Measurements from ENCODE around the gene LDLRAD3. TPM values are rescaled to one million over a fixed set of nuclear protein-coding genes. Genes with fewer than 3 reads are reported as not detected.
"Not testable (repeated sequence)": the region's sequence is repeated elsewhere in the genome, so short reads cannot be mapped to it uniquely, and the experiment has no call there.

Gene LDLRAD3
- total and polyA plus RNA-seq, 8 donors: 2.5 to 6.8 (median 5.6) TPM

DNA sequence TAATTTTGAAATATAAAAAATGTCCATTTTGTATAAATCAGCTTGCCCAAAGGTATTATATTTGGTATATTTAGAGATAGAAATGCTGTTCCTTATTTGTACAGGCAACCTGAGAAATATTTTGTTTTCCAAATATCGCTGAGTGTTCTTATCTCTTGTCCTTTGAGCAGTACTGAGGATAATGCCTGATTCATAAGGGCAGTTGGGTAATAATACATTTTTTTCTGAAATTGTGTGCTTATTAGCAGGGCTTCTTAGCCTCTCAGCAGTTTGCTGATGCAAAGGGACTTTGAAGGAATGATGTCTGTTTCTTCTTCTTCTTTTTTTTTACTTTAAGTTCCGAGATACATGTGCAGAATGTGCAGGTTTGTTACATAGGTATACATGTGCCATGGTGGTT is 69.1 kb downstream of the LDLRAD3 start:
- 57 to 67% methylated on average over 2 of the region's 2 CpGs for WGBS, 2 donors
- no peak for FAIRE-seq
- TF ChIP-seq, protein P1, sequence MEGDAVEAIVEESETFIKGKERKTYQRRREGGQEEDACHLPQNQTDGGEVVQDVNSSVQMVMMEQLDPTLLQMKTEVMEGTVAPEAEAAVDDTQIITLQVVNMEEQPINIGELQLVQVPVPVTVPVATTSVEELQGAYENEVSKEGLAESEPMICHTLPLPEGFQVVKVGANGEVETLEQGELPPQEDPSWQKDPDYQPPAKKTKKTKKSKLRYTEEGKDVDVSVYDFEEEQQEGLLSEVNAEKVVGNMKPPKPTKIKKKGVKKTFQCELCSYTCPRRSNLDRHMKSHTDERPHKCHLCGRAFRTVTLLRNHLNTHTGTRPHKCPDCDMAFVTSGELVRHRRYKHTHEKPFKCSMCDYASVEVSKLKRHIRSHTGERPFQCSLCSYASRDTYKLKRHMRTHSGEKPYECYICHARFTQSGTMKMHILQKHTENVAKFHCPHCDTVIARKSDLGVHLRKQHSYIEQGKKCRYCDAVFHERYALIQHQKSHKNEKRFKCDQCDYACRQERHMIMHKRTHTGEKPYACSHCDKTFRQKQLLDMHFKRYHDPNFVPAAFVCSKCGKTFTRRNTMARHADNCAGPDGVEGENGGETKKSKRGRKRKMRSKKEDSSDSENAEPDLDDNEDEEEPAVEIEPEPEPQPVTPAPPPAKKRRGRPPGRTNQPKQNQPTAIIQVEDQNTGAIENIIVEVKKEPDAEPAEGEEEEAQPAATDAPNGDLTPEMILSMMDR (IDR thresholded peaks at IDR 0.05): no peak
- Histone ChIP-seq H3K27ac (no peak overlapping the region), H3K36me3 (no peaks in the 10 kb centered on the region), H3K9me3 (no peaks in the 10 kb centered on the region), H3K4me1 (peaks cover 0 to 9% (median 3%) of the 10 kb centered on the region in 3 donors), H3K4me3 (no peak overlapping the region), H3K27me3 (no peaks in the 10 kb centered on the region)
- intact Hi-C loops (cut with DNase I): no loop called here
- peak in 2 of 4 donors; percentile 37 to 42 for ATAC-seq
- DNase-seq: no peak

GRCh38 chr11:36013446-36013845 is 69.6 kb downstream of the LDLRAD3 start:
- 88 to 100% methylated on average over 1 of the region's 1 CpG for WGBS, 2 donors
- ATAC-seq; H3K4me1 ChIP-seq; DNase-seq; H3K27ac ChIP-seq; intact Hi-C loops (cut with DNase I); H3K27me3 ChIP-seq; H3K9me3 ChIP-seq; H3K4me3 ChIP-seq; H3K36me3 ChIP-seq; FAIRE-seq: not testable (repeated sequence)

- WGBS, 2 donors: 95 to 97% methylated on average over 8 of the region's 8 CpGs
- H3K36me3 ChIP-seq: no peaks in the 10 kb centered on the region
- TF ChIP-seq, protein P1 (IDR thresholded peaks at IDR 0.05): no peak
- intact Hi-C loops (cut with DNase I): no loop called here
- no peak for DNase-seq
- H3K27ac ChIP-seq: no peak overlapping the region
- H3K4me3 ChIP-seq: no peak overlapping the region
- no peaks in the 10 kb centered on the region for H3K9me3 ChIP-seq
- no peak for ATAC-seq
- peaks cover 0 to 7% (median 3%) of the 10 kb centered on the region in 3 donors for H3K4me1 ChIP-seq
- FAIRE-seq: no peak
- no peaks in the 10 kb centered on the region for H3K27me3 ChIP-seq
Observed at GRCh38 chr11:36013950-36014897, 70.4 kb downstream of the LDLRAD3 start.

DNA sequence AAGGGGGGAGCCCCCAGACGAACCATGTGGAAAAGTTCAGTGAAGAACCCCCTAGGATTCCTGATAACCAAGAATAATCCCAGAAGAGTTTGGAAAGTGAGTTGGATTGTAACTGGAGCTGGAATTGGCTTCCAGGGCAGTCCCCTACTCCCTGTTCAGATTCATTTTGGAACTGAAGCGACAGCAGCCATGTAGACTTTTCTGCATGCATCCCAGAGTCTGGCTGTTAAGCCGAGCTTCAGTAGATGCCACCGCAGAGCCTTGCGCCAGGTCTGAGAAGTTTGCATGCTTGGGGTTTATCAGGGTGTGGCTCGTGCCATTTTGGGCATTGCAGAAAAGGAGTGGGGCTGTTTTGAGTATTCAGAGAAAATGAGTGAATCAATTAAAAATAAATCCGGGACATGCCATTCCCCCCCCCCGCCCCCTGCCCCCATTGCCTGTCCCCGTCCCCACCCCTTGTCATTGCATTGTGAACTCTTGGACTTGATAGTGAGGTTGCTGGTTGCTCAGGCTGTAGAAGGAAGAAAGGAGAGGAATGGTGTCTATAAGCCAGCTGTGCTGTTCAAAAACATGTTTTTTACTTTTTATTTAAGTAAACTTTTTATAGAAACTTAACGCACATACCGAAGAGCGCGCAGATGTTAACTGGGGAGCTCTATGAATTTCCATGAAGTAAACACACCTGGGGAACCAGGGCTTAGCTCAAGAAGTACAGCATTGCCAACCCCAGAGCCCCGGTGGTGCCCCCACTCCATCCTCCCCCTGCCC is 71.2 kb downstream of the LDLRAD3 start:
- Histone ChIP-seq H3K27me3 (no peaks in the 10 kb centered on the region), H3K4me1 (no peaks in the 10 kb centered on the region), H3K9me3 (no peaks in the 10 kb centered on the region), H3K4me3 (no peak overlapping the region), H3K36me3 (no peaks in the 10 kb centered on the region), H3K27ac (no peak overlapping the region)
- FAIRE-seq (no peak), ATAC-seq (no peak), DNase-seq (no peak)
- TF ChIP-seq, protein P1 (IDR thresholded peaks at IDR 0.05): no peak
- intact Hi-C loops (cut with DNase I): no loop called here
- WGBS, 2 donors: 90 to 91% methylated on average over 14 of the region's 14 CpGs

GRCh38 chr11:36015799-36016198 is 71.9 kb downstream of the LDLRAD3 start:
- Histone ChIP-seq H3K4me1 (no peaks in the 10 kb centered on the region), H3K4me3 (no peak overlapping the region), H3K27ac (no peak overlapping the region), H3K36me3 (no peaks in the 10 kb centered on the region), H3K27me3 (no peaks in the 10 kb centered on the region), H3K9me3 (no peaks in the 10 kb centered on the region)
- FAIRE-seq: no peak
- TF ChIP-seq, protein P1 (IDR thresholded peaks at IDR 0.05): no peak
- DNase-seq: no peak
- WGBS, 2 donors: 75 to 82% methylated on average over 8 of the region's 8 CpGs
- intact Hi-C loops (cut with DNase I): no loop called here
- peak in 2 of 4 donors; percentile 25 to 26 for ATAC-seq

All from pancreas (tissue), 10 donors.